Measurements from ENCODE around the gene IRF2BP1. TPM values are rescaled to one million over a fixed set of nuclear protein-coding genes. Genes with fewer than 3 reads are reported as not detected.
"Not testable (repeated sequence)": the region's sequence is repeated elsewhere in the genome, so short reads cannot be mapped to it uniquely, and the experiment has no call there.

The IRF2BP1 gene
- total RNA-seq, 2 experiments from 2014 or later = 21.0 to 21.6 TPM

GRCh38 chr19:45872095-45872919 lies 13.6 kb downstream of the IRF2BP1 start:
- peaks cover 18% of the 10 kb centered on the region for H3K27me3 Mint-ChIP-seq
- H3K9me3 Mint-ChIP-seq = no peaks in the 10 kb centered on the region
- H3K27ac ChIP-seq (ENCODE audit: low read depth in 1 of 2, low read length in 2 of 2) = no peak overlapping the region
- ATAC-seq (ENCODE audit: poor library complexity) = no peak
- no peak for DNase-seq
- no peaks in the 10 kb centered on the region for H3K36me3 ChIP-seq (ENCODE audit: insufficient read depth, low read length)
- H3K27ac Mint-ChIP-seq = no peak overlapping the region
- ChIA-PET CTCF (no interaction called here), POLR2A (no interaction called here)
- intact Hi-C loops (cut with DNase I, micrococcal nuclease) = no loop called here
- no peak overlapping the region for H3K4me3 ChIP-seq (ENCODE audit: low read length)
- peaks cover 0 to 7% of the 10 kb centered on the region in 2 experiments for H3K27me3 ChIP-seq (ENCODE audit: control insufficient read depth in 1 of 2, insufficient read depth in 2 of 2, low read length in 2 of 2)
- H3K4me1 ChIP-seq (ENCODE audit: insufficient read depth, low read length) = peaks cover 12% of the 10 kb centered on the region
- no peak overlapping the region for H3K4me3 Mint-ChIP-seq
- H3K9me3 ChIP-seq (ENCODE audit: control insufficient read depth in 1 of 2, insufficient read depth in 1 of 2, low read length in 2 of 2) = peaks cover 0 to 9% of the 10 kb centered on the region in 2 experiments
- no peaks in the 10 kb centered on the region for H3K36me3 Mint-ChIP-seq (ENCODE audit: low read depth)
- H3K4me1 Mint-ChIP-seq (ENCODE audit: low read depth) = peaks cover 9% of the 10 kb centered on the region
- no peak for TF ChIP-seq CTCF (IDR thresholded peaks at IDR 0.05)

- no peak overlapping the region for H3K4me3 ChIP-seq (ENCODE audit: low read length)
- ChIA-PET CTCF (no interaction called here), POLR2A (no interaction called here)
- H3K27ac Mint-ChIP-seq = no peak overlapping the region
- TF ChIP-seq CTCF (IDR thresholded peaks at IDR 0.05) = no peak
- no peak overlapping the region for H3K4me3 Mint-ChIP-seq
- H3K4me1 ChIP-seq (ENCODE audit: insufficient read depth, low read length) = no peaks in the 10 kb centered on the region
- no peaks in the 10 kb centered on the region for H3K9me3 Mint-ChIP-seq
- H3K9me3 ChIP-seq (ENCODE audit: control insufficient read depth in 1 of 2, insufficient read depth in 1 of 2, low read length in 2 of 2) = no peaks in the 10 kb centered on the region
- intact Hi-C loops (cut with DNase I, micrococcal nuclease) = no loop called here
- H3K36me3 ChIP-seq (ENCODE audit: insufficient read depth, low read length) = no peaks in the 10 kb centered on the region
- no peaks in the 10 kb centered on the region for H3K4me1 Mint-ChIP-seq (ENCODE audit: low read depth)
- DNase-seq (no peak), ATAC-seq (ENCODE audit: poor library complexity) (no peak)
- H3K27ac ChIP-seq (ENCODE audit: low read depth in 1 of 2, low read length in 2 of 2) = no peak overlapping the region
- no peaks in the 10 kb centered on the region for H3K36me3 Mint-ChIP-seq (ENCODE audit: low read depth)
- peaks cover 0 to 2% of the 10 kb centered on the region in 2 experiments for H3K27me3 ChIP-seq (ENCODE audit: control insufficient read depth in 1 of 2, insufficient read depth in 2 of 2, low read length in 2 of 2)
- peaks cover 11% of the 10 kb centered on the region for H3K27me3 Mint-ChIP-seq
Observed at GRCh38 chr19:45870798-45871197, 15.1 kb downstream of the IRF2BP1 start.

GRCh38 chr19:45867241-45867640 lies 18.7 kb downstream of the IRF2BP1 start:
- H3K4me3 Mint-ChIP-seq; H3K36me3 Mint-ChIP-seq (ENCODE audit: low read depth); H3K36me3 ChIP-seq (ENCODE audit: insufficient read depth, low read length); H3K9me3 ChIP-seq (ENCODE audit: control insufficient read depth in 1 of 2, insufficient read depth in 1 of 2, low read length in 2 of 2); POLR2A ChIA-PET; H3K27ac ChIP-seq (ENCODE audit: low read depth in 1 of 2, low read length in 2 of 2); H3K27ac Mint-ChIP-seq; DNase-seq; ATAC-seq (ENCODE audit: poor library complexity); H3K9me3 Mint-ChIP-seq; H3K4me3 ChIP-seq (ENCODE audit: low read length): not testable (repeated sequence)
- Mint-ChIP-seq H3K27me3 (peaks cover 29% of the 10 kb centered on the region), H3K4me1 (ENCODE audit: low read depth) (peaks cover 22% of the 10 kb centered on the region)
- Histone ChIP-seq H3K4me1 (ENCODE audit: insufficient read depth, low read length) (peaks cover 18% of the 10 kb centered on the region), H3K27me3 (ENCODE audit: control insufficient read depth in 1 of 2, insufficient read depth in 2 of 2, low read length in 2 of 2) (peaks cover 11 to 13% of the 10 kb centered on the region in 2 experiments)
- CTCF ChIA-PET = interaction anchor here (0.7 kb wide), 1 partner anchor 43 kb away, joined by 3 read pairs; no protein-coding TSS in a partner anchor
- intact Hi-C loops (cut with DNase I, micrococcal nuclease) = loop anchor here in 1 of 2 experiments (10.0 kb wide), 2 partner anchors 462 to 912 kb away; partner anchors contain the start of genes CLPTM1, POLR1G and PPP1R13L

Measured in CD4-positive, alpha-beta T cell (primary cell).